ENCODE measurements around the gene CHEK1.
A peak's percentile ranks its signal among the peaks of the same experiment; 100 is the strongest.

The CHEK1 gene

GRCh38 chr11:125626288-125626950 is 1.5 kb downstream of the CHEK1 start:
- DNase-seq (ENCODE audit: low read depth in 2 of 2), result peak; percentile 86

DNA sequence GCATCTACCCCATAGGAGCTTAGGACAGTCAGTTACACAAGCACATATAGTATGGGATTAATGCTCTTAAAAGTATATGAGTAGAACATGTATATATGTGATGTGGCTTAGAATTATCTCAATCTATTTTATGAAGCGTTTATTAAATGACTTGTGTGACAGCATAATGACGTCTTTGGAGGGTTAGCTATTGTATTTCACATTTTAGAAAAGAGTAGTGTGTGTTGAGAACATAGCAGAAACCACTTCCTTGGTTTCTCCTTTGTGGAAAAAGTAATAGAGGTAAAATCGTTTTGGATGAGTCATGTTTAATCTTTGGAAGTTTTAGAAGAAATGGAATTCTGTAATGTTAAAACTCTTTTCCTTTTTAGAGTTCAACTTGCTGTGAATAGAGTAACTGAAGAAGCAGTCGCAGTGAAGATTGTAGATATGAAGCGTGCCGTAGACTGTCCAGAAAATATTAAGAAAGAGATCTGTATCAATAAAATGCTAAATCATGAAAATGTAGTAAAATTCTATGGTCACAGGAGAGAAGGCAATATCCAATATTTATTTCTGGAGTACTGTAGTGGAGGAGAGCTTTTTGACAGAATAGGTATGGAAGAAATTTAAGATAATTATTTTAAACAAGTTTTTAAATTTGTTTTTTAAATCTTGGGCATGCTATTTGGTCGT is 2.4 kb downstream of the CHEK1 start:
- no peak for DNase-seq (ENCODE audit: low read depth in 2 of 2)

DNA sequence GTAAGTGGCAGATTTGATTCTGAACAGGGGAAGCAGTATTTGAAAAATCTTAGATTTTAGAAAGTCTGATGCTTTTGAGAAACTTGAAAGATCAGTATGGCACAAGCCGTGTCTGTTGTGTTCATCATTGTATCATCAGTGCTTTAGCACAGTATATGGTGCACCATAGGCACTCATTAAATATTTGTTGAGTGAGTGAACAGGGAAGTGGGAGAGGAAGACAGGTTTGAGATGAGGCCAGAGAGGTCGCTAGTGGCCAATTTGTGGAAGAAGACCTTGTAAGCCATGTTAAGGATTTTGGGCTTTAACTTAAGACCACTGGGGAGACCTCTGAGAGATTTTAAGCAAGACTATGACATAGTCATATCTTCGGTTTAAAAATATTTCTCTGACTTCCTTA is 12.9 kb downstream of the CHEK1 start:
- no peak for DNase-seq (ENCODE audit: low read depth in 2 of 2)

- no peak for DNase-seq (ENCODE audit: low read depth in 2 of 2)
Measured at GRCh38 chr11:125638315-125638714, 13.4 kb downstream of the CHEK1 start.

- no peak for DNase-seq (ENCODE audit: low read depth in 2 of 2)
Measured at GRCh38 chr11:125645871-125646270, 20.9 kb downstream of the CHEK1 start.

DNA sequence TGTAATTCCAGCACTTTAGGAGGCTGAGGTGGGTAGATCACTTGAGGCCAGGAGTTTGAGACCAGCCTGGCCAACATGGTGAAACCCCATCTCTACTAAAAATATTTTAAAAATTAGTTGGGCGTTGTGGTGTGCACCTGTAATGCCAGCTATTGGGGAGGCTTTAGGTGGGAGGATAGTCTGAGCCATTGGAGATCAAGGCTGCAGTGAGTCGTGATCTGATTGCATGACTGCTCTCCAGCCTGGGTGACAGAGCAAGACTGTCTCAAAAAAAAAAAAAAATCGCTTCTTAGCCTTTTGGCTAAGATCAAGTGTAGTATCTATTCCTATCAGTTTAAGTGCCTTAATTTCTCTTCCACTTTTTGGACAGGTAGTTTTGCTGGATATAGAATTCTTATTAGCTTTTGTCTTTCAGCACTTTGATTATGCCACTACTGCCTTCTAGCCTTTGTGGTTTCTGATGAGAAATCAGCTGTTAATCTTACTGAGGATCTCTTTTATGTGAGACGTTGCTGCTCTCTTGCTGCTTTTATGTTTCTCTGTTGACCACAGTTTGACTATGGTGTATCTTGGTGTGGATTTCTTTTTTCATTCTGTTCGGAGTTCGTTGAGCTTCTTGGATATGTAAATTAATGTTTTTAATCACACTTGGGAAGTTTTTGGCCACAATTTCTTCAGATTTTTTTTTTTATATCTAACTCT is 24.7 kb downstream of the CHEK1 start:
- DNase-seq (ENCODE audit: low read depth in 2 of 2), result no peak

GRCh38 chr11:125662689-125663088 is 37.7 kb downstream of the CHEK1 start:
- no peak for DNase-seq (ENCODE audit: low read depth in 2 of 2)

- DNase-seq (ENCODE audit: low read depth in 2 of 2), result no peak
Measured at GRCh38 chr11:125663910-125664309, 38.9 kb downstream of the CHEK1 start.

DNA sequence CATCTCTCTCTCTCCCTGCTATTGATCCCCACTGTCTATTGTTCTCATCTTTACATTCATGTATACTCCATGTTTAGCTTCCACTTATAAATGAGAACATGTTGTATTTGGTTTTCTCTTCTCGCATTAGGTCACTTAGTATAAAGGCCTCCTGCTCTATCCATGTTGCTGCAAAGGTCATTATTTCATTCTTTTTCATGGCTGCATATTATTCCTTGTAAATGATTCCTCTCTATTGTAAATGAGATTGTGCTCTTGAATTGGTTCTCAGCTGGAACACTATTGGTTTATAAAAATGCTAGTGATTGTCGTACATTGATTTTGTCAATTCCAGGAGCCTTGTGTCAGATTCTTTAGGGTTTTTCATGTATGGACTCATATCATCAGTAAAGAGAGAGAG is 42.2 kb downstream of the CHEK1 start:
- DNase-seq (ENCODE audit: low read depth in 2 of 2), result no peak

GRCh38 chr11:125670172-125670571 is 45.2 kb downstream of the CHEK1 start:
- no peak for DNase-seq (ENCODE audit: low read depth in 2 of 2)

DNA sequence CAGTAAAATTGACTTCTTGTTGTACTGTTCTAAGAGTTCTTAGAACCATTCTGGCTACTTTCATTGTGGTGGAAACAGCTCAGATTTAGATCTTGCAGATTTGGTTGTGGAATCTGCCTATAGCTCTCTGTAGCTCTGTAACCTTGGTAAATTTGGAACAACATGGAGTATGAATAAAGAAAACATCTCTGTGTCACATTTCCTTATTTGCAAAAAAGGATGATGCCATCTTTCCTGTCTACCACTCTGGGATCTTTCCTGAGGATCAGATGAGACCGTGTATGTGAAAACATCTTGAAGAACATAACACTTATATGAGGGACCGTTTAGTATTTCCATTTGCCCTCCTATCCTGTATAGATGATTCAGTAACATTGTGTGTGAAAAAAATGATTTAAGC is 46.6 kb downstream of the CHEK1 start:
- DNase-seq (ENCODE audit: low read depth in 2 of 2), result no peak

DNA sequence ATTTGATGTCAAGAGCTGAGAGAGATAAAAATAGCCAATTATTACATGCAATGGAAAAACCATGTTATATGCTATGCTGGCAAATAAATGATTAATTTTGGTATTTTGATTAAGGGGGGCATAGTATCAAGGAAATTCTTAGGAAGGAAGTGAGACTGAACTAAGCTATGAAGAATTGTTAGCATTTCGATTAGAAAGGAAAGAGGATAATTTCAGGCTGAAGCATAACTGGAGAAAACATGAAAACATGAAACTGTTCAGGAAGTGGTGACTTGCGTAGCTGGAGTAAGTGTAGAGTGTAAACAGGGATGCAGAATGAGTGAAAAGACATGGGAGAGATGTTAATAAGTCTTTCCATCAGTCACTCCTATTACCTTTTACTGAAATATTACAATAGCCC is 49.2 kb downstream of the CHEK1 start:
- no peak for DNase-seq (ENCODE audit: low read depth in 2 of 2)

DNA sequence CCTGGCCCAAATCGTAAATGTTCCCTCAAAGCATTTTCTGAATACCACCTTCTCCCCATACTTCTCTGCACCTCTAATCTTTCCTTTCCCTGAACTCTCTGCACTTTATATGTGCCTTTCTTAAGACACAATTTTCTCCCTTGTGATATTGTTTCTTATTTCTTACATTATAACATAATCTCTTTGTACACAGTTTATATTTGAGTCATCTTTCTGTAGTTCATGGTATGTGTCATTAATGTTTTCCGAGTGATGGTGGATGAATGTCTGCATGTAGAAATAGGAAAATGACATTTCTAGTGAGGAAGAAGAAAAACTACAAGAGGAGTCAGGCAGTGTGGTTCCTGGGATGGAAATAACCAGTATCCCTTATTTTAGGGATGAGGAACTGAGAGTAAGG is 50.2 kb downstream of the CHEK1 start:
- no peak for DNase-seq (ENCODE audit: low read depth in 2 of 2)

- DNase-seq (ENCODE audit: low read depth in 2 of 2), result no peak
Measured at GRCh38 chr11:125679397-125679796, 54.4 kb downstream of the CHEK1 start.

- DNase-seq (ENCODE audit: low read depth in 2 of 2), result no peak
Measured at GRCh38 chr11:125679837-125680236, 54.9 kb downstream of the CHEK1 start.

GRCh38 chr11:125680747-125681146 is 55.8 kb downstream of the CHEK1 start, which contains the start of gene ACRV1:
ACRV1 (minus strand) TSS chr11:125680847; CDS start chr11:125680780, 67 bp downstream.
- no peak for DNase-seq (ENCODE audit: low read depth in 2 of 2)

GRCh38 chr11:125685228-125685627 is 60.3 kb downstream of the CHEK1 start:
- DNase-seq (ENCODE audit: low read depth in 2 of 2), result no peak

GRCh38 chr11:125688066-125688465 is 63.1 kb downstream of the CHEK1 start:
- DNase-seq (ENCODE audit: low read depth in 2 of 2), result no peak

DNA sequence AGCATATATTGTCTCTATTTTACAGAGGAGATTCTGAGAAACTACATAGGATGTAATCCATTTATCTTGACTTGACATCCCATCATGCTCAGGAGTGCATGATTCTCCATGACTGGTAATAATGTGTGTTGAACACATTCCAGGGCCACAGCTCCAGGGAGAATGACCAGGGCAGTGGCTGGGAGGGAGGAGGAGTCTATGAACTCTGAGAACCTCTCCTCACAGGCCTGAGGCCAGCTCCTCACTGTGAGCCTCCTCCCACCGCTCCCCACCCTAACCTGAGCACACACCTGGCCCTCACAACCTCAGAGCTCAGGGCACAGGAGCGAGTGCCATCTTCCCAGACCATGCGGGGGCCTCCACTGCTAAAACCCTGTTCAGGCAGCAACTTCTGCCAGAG is 63.7 kb downstream of the CHEK1 start:
- no peak for DNase-seq (ENCODE audit: low read depth in 2 of 2)

DNA sequence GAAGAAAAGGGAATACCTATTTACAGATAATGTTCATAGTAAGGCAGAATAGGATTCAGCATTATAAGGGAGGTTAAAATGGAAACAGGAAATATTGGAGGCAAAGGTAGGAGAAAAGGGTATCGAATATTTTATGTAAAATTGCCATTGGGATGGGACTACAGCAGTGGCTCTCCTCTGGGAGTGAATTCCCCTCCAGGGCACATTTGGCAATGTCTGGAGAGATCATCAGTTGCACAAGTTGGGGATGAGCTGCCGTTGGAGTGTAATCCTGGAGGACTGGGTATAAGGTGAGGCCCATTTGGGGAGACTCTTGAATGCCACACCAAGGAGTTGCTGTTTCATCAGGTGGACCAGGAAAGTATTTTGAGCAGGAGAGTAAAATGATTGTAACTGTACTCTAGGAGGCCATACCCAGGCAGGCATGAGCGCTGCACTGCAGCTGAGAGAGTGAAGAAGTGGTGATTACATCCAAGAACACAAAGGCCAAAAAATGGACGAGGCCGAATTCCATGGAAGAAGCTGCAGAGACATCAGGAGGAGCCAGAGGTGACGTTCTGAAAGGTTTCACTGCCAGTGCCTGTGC is 64.4 kb downstream of the CHEK1 start:
- DNase-seq (ENCODE audit: low read depth in 2 of 2), result no peak

DNA sequence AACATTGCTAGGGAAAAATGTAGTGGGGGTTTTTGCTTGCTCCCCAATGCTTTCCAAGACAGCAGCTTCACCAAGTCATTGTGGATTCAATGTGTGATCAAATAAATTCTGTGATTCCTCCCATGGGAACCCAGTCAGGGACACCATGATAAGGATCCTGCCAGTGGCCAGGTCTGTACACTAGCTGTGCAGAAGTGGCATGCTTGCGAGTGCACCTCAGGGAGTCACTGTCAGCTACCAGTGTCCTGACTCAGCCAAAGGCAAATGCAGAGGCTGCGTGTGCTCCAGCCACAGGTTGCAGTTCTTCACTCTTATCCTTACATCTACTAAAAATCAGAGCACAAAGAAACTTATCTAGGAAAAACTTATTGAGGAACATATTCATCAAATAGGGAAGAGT is 65.0 kb downstream of the CHEK1 start:
- no peak for DNase-seq (ENCODE audit: low read depth in 2 of 2)

DNA sequence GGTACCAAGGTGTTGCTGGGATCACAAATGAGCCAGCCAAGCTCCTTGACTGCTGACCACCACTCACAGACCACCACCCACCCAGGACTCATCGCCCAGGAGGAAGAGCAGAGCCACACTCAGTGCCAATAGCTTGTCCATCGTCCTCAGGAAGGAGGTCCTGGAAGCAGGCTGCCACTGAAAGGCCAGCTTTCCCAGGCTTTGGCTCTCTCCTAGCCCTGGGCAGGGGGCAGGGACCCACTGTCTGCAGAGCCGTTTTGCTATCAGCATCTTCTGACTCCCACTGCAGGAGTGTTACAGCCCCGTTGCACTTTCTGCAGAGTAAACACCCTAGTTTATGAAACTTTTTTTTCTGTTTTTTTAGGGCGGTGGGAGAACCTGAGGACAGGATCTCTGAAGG is 67.9 kb downstream of the CHEK1 start:
- no peak for DNase-seq (ENCODE audit: low read depth in 2 of 2)

- no peak for DNase-seq (ENCODE audit: low read depth in 2 of 2)
Measured at GRCh38 chr11:125694951-125695350, 70.0 kb downstream of the CHEK1 start.
